GM18499 (cell line): ENCODE measurements around the gene PEAK3.

Experiments
- ATAC-seq: cut with Tn5 transposase; IDR thresholded peaks from one replicate; pipeline ENCODE4 v1.9.1; 2021; ENCODE audit warnings: moderate number of reproducible peaks; ENCODE audit not compliant: insufficient read depth, unreplicated experiment

The PEAK3 gene

DNA sequence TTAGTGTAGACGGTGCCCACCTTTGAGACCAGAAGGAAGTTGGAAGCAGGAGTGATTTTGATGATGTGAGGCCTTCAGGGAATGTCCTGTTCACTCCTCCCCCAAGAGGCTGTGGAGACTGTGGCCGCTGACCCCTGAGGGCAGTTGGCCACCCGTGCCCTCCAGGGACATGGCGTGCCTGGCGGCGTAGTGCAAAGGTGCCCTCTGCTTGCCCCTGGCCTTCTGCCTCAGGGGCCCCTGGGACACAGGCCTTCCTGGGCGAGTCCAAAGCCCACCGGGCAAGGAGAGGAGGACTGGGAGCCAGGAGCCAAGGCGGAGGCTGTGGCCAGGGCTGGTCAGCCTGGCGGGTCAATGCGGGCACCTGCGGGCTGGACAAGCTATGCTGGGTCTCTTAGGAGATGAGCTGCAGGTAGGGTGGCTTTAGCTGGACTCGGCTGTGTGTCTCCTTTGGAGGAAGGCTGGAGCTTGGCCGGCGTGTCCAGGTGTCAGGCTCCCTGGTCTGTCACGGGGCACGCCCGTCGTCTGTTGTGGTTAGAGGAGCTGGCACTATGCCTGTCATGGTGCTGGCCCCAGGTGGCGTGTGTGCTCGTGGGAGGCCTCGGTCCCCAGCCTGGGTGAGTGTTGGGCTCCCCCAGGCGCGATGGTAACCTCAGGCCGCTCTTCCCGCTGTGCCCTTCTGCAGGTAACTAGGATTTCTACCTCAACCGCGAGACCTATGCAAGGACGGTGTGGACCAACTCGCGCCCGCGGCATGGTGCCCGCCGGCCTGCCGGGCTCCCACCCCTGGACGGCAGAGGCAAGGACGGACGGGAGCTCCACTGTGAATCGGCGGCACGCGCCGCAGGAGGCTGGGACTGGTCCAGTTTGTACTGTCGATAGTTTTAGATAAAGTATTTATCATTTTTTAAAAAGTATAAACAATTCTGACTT lies 52.6 kb downstream of the PEAK3 start:
- ATAC-seq: no peak

DNA sequence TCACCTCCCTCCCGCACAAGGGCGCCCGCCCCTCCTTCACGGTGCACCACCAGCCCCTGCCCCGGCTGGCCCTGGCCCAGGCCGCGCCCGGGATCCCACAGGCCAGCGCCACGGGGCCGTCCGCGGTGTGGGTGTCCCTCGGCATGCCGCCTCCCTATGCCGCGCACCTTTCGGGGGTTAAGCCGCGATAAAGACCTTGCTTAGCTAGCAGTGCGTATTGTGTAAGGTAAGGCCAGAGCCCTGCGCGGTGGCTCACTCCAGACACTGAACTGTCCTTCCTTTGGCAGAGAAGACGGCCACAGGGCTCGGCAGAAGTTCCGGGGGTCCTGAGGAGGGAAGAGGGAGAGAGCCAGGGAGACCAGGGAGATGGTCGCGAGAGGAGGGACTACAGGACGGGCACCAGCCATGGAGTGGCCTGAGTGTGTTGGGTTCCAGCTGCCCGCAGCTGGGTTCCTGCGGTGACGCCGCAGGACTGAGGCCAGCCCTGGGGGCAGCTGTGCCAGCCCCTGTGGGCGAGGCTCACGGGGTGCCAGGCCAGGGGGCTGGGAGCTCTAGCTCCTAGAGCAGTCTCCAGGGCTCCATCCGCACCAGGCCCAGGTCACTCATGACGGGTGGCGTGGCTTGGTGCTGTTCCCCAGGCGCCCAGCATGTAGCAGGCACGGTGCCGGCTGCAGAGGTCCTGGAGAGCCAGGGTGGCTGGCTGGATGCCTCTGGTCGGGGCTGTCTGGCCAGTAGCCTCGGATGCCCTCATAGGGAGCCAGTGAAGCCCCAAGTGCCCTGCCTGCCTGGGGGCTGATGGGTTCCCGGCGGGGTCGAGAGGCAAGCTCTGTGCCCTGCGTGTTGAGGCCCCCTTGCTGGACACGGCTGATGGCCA lies 53.6 kb downstream of the PEAK3 start:
- no peak for ATAC-seq

DNA sequence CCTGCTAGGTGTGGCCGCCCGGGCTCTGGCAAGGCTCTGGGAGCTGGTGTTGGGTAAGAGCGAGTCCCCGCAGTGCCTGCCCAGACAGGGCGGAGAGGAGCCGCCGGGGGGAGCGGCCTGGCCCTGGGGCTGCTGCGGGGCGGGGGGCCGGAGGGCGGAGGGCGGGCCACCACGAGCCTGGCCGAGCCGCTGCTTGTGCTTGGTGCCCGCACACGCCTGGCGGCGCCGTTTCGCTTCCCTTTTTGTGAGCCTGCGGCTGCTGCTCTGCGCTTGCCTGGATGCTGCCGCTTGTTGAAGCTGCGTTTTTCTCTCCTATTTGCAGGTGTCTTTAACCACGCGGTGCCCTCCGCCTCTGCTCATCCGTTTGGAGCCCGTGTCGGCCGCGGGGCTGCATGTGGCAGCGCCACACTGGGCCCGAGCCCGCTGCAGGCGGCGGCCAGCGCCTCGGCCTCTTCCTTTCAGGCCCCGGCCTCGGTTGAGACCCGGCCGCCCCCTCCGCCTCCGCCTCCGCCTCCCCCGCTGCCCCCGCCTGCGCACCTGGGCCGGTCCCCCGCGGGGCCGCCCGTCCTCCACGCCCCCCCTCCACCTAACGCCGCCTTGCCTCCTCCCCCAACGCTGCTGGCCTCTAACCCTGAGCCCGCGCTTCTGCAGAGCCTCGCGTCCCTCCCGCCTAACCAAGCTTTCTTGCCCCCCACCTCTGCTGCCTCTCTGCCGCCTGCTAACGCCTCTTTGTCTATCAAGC lies 54.4 kb downstream of the PEAK3 start:
- ATAC-seq: no peak

DNA sequence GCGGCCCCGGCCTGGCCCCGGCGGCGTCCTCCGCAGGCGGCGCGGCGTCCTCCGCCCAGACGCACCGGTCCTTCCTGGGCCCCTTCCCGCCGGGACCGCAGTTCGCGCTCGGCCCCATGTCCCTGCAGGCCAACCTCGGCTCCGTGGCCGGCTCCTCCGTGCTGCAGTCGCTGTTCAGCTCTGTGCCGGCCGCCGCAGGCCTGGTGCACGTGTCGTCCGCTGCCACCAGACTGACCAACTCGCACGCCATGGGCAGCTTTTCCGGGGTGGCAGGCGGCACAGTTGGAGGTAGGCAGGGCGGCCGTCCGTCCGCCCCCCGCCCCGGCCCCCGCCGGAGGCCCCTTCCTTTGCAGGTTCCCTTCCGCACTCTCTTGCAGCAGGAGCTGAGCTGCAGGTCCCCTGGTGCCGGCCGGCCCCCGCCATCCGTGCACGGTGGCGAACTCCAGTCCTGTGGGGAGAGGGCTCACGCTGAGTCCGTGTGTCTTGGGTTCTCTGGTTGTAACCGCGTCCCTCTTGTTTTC lies 55.1 kb downstream of the PEAK3 start:
- no peak for ATAC-seq

DNA sequence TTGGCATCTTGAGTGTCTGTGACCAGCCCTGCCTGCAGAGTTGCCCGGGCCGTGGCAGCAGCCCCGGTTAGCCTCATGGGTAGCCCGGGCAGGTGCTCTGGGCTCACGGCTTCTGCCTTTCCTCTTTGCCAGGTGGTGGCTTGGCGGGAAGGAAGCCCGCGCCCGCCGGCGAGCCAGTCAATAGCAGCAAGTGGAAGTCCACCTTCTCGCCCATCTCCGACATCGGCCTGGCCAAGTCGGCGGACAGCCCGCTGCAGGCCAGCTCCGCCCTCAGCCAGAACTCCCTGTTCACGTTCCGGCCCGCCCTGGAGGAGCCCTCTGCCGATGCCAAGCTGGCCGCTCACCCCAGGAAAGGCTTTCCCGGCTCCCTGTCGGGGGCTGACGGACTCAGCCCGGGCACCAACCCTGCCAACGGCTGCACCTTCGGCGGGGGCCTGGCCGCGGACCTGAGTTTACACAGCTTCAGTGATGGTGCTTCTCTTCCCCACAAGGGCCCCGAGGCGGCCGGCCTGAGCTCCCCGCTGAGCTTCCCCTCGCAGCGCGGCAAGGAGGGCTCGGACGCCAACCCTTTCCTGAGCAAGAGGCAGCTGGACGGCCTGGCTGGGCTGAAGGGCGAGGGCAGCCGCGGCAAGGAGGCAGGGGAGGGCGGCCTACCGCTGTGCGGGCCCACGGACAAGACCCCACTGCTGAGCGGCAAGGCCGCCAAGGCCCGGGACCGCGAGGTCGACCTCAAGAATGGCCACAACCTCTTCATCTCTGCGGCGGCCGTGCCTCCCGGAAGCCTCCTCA lies 55.7 kb downstream of the PEAK3 start:
- no peak for ATAC-seq

DNA sequence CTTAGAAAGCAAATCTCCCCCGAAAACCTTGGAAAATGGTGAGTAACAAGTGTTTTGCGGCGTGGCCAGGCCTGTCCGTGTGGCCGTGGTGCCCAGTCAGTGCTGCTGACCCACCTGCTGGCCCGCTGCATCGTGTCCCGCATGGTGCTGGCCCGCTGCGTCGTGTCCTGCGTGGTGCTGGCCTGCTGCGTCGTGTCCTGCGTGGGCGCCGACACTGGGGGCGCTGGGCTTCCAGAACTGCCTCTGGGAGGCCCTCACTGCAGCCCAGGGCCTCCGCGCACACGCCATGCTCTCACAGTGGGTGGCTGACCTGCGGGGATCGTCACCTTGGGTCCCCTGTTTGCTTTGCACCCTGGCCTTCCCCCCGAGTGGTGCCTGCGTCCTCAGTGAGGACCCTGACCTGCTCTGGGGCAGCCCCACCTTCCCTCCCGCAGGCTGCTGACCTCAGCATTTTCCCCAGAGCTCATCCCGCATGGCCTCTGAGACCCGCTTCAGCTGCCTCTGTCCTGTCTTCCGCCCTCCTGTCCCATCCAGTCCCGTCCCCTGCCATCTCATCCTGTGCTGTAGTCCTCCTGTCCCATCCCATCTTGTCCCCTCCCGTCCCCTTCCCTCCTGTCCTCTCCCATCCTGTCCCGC lies 56.4 kb downstream of the PEAK3 start:
- no peak for ATAC-seq

DNA sequence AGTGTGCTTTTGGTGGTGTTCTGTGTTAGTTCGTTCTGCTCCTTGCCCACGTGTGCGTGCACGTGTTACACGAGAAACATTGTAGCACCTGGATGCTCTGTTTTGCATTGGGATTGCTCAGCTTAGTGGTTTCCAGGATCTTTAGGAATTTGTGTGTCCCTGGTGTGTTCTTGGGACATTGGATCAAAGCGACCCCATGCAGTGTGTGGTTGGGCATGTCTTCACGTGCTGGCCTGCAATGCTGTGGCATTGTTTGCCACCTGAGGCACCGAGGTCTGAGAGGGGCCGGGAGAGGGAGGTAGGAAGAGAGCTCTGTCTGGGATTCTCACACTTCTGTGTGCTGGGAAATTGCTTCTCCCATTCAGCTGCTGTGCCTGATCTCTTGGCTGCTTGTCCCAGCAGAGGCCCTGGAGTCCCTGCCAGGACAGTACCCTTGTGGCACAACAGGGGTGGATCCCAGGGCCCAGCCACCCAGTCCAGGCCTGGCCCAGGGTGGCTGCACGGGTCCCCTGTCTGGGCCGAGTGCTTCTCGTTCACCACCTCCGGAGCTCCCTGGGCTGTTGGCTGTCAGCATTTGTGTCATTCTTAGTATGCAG lies 57.1 kb downstream of the PEAK3 start:
- ATAC-seq: no peak
